Endothelial cell of umbilical vein (primary cell): ENCODE data around the gene OR2H1.

Experiments
- EZH2 ChIP-seq: IDR thresholded peaks from 2 replicates; pipeline ENCODE4 v1.6.1; 2012; ENCODE audit warnings: borderline replicate concordance, low read depth, mild to moderate bottlenecking, moderate library complexity, low read length, inconsistent platforms; ENCODE audit not compliant: severe bottlenecking
- FOS ChIP-seq: IDR thresholded peaks from 2 replicates; pipeline ENCODE4 v1.6.1; 2011; ENCODE audit warnings: mild to moderate bottlenecking, low read length, moderate library complexity, borderline replicate concordance; ENCODE audit not compliant: insufficient read depth
- POLR2A ChIP-seq: IDR thresholded peaks from 2 replicates; pipeline ENCODE4 v1.6.1; 2012; ENCODE audit warnings: low read depth, mild to moderate bottlenecking, control low read depth, low read length
- POLR2AphosphoS5 ChIP-seq: IDR thresholded peaks from 2 replicates; pipeline ENCODE4 v1.6.1; 2012; ENCODE audit warnings: low read depth, mild to moderate bottlenecking, control low read depth, low read length, moderate library complexity; ENCODE audit not compliant: insufficient read depth
- TF ChIP-seq, protein P1 (sequence below), 2 donors: IDR thresholded peaks; 1 replicate in 1 of 2; 2 replicates in 1 of 2; pipeline ENCODE4 v1.5.1; 2011; ENCODE audit warnings: low read length in 2 of 2, mild to moderate bottlenecking in 2 of 2, moderate library complexity in 2 of 2, control low read depth in 1 of 2, inconsistent platforms in 1 of 2, low read depth in 1 of 2; ENCODE audit not compliant: insufficient read depth in 1 of 2; ENCODE audit errors: extremely low read depth in 1 of 2
- TF ChIP-seq, protein P2 (sequence below): IDR thresholded peaks from 2 replicates; pipeline ENCODE4 v1.6.1; 2011; ENCODE audit not compliant: insufficient read depth, insufficient read length

DNA sequence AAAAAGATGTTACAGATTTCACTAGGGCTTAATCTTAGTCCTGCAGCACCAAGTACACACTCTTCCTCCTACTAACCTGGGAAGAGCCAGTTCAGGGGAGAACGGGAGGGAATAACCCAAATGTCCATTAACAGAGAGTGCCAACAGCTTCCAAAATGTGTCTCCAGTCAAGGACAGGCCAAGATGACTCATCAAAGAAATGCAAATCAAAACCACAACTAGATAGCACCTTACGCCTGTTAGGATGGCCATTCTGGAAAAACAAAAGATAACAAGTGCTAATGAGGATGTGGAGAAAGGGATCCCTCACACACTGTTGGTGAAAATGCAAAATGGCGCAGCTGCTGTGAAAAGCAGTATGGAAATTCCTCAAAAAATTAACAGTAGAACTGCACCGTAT, 34.6 kb downstream of the OR2H1 start:
- TF ChIP-seq POLR2AphosphoS5, result no peak
- no peak for TF ChIP-seq POLR2A
- TF ChIP-seq, protein P1, sequence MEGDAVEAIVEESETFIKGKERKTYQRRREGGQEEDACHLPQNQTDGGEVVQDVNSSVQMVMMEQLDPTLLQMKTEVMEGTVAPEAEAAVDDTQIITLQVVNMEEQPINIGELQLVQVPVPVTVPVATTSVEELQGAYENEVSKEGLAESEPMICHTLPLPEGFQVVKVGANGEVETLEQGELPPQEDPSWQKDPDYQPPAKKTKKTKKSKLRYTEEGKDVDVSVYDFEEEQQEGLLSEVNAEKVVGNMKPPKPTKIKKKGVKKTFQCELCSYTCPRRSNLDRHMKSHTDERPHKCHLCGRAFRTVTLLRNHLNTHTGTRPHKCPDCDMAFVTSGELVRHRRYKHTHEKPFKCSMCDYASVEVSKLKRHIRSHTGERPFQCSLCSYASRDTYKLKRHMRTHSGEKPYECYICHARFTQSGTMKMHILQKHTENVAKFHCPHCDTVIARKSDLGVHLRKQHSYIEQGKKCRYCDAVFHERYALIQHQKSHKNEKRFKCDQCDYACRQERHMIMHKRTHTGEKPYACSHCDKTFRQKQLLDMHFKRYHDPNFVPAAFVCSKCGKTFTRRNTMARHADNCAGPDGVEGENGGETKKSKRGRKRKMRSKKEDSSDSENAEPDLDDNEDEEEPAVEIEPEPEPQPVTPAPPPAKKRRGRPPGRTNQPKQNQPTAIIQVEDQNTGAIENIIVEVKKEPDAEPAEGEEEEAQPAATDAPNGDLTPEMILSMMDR (IDR thresholded peaks at IDR 0.05; ENCODE audit: extremely low read depth in 1 of 2, insufficient read depth in 1 of 2, low read depth in 1 of 2, low read length in 2 of 2), result no peak
- TF ChIP-seq FOS, result no peak
- TF ChIP-seq, protein P2, sequence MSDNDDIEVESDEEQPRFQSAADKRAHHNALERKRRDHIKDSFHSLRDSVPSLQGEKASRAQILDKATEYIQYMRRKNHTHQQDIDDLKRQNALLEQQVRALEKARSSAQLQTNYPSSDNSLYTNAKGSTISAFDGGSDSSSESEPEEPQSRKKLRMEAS, result no peak
- TF ChIP-seq EZH2, result no peak
